SK-N-SH treated with all-trans-retinoic acid at 6 μM for 48 hours (cell line): Measurements from ENCODE around the gene ALG3.

Experiments
- ATAC-seq: fragments of 200-7000 bp; cut with Tn5 transposase; 3 replicates; pipeline ENCODE4 v1.9.1; 2020; ENCODE audit warnings: mild to moderate bottlenecking, moderate library complexity
- ARNTL ChIP-seq: fragments of 450-650 bp; formaldehyde crosslinking; IDR thresholded peaks from 2 replicates; pipeline ENCODE4 v1.5.0; 2020; ENCODE audit warnings: low read depth, mild to moderate bottlenecking, moderate library complexity, borderline replicate concordance
- BACH2 ChIP-seq: fragments of 250-450 bp; sonication (Bioruptor Pico); IDR thresholded peaks from 2 replicates; pipeline ENCODE4 v1.9.0; 2021; ENCODE audit warnings: mild to moderate bottlenecking, borderline replicate concordance
- CREB5 ChIP-seq: fragments of 250-450 bp; sonication (Bioruptor Pico); IDR thresholded peaks from 2 replicates; pipeline ENCODE4 v1.5.1; 2020; ENCODE audit warnings: low read depth, mild to moderate bottlenecking, moderate library complexity
- CSDC2 ChIP-seq: fragments of 250-450 bp; sonication (Bioruptor Pico); IDR thresholded peaks from 2 replicates; pipeline ENCODE4 v1.5.0; 2020; ENCODE audit warnings: mild to moderate bottlenecking, moderate library complexity
- CSRNP3 ChIP-seq: fragments of 250-450 bp; sonication (Bioruptor Pico); IDR thresholded peaks from 2 replicates; pipeline ENCODE4 v1.5.1; 2021; ENCODE audit warnings: mild to moderate bottlenecking, moderate library complexity
- GLIS3 ChIP-seq: fragments of 250-450 bp; sonication (Bioruptor Pico); IDR thresholded peaks from 2 replicates; pipeline ENCODE4 v1.5.0; 2020; ENCODE audit warnings: mild to moderate bottlenecking, moderate library complexity
- ISL1 ChIP-seq: fragments of 250-450 bp; sonication (Bioruptor Pico); IDR thresholded peaks from 2 replicates; pipeline ENCODE4 v2.1.2; 2022; ENCODE audit warnings: mild to moderate bottlenecking, moderate library complexity
- OSR1 ChIP-seq: fragments of 250-450 bp; sonication (Bioruptor Pico); IDR thresholded peaks from 2 replicates; pipeline ENCODE4 v1.8.0; 2022; ENCODE audit warnings: moderate library complexity, mild to moderate bottlenecking, inconsistent platforms
- POU6F1 ChIP-seq: fragments of 250-450 bp; sonication (Bioruptor Pico); IDR thresholded peaks from 2 replicates; pipeline ENCODE4 v1.8.0; 2021; ENCODE audit warnings: low read depth, mild to moderate bottlenecking, moderate library complexity, borderline replicate concordance
- PPARA ChIP-seq: fragments of 250-450 bp; sonication (Bioruptor Pico); IDR thresholded peaks from 2 replicates; pipeline ENCODE4 v1.5.0; 2020; ENCODE audit warnings: mild to moderate bottlenecking, borderline replicate concordance
- RARB ChIP-seq: fragments of 250-450 bp; sonication (Bioruptor Pico); IDR thresholded peaks from 2 replicates; pipeline ENCODE4 v1.8.0; 2021; ENCODE audit warnings: mild to moderate bottlenecking, moderate library complexity
- SNAI2 ChIP-seq: fragments of 250-450 bp; sonication (Bioruptor Pico); IDR thresholded peaks from 2 replicates; pipeline ENCODE4 v1.5.0; 2020; ENCODE audit warnings: mild to moderate bottlenecking, moderate library complexity
- TCF4 ChIP-seq: fragments of 250-450 bp; sonication (Bioruptor Pico); IDR thresholded peaks from 2 replicates; pipeline ENCODE4 v1.8.0; 2021; ENCODE audit warnings: mild to moderate bottlenecking, moderate library complexity, borderline replicate concordance
- TOX ChIP-seq: fragments of 250-450 bp; sonication (Bioruptor Pico); IDR thresholded peaks from 2 replicates; pipeline ENCODE4 v1.8.0; 2021; ENCODE audit warnings: mild to moderate bottlenecking, moderate library complexity, borderline replicate concordance
- TSHZ2 ChIP-seq: fragments of 250-450 bp; sonication (Bioruptor Pico); IDR thresholded peaks from 2 replicates; pipeline ENCODE4 v1.5.0; 2020; ENCODE audit warnings: mild to moderate bottlenecking, moderate library complexity
- ZC3H10 ChIP-seq: fragments of 250-450 bp; sonication (Bioruptor Pico); IDR thresholded peaks from 2 replicates; pipeline ENCODE4 v1.5.1; 2021; ENCODE audit warnings: mild to moderate bottlenecking, moderate library complexity
- ZFP3 ChIP-seq: fragments of 250-450 bp; sonication (Bioruptor Pico); IDR thresholded peaks from 2 replicates; pipeline ENCODE4 v1.5.0; 2020; ENCODE audit warnings: mild to moderate bottlenecking, moderate library complexity
- ZFP30 ChIP-seq: fragments of 450-650 bp; formaldehyde crosslinking; IDR thresholded peaks from 2 replicates; pipeline ENCODE4 v1.5.0; 2022; ENCODE audit warnings: mild to moderate bottlenecking, moderate library complexity
- ZNF565 ChIP-seq: fragments of 450-650 bp; formaldehyde crosslinking; conservative IDR thresholded peaks from 2 replicates; pipeline ENCODE4 v1.5.0; 2020; ENCODE audit warnings: low read depth, mild to moderate bottlenecking, moderate library complexity
- ZNF70 ChIP-seq: fragments of 450-650 bp; formaldehyde crosslinking; IDR thresholded peaks from 2 replicates; pipeline ENCODE4 v1.5.0; 2020; ENCODE audit warnings: mild to moderate bottlenecking, moderate library complexity
- ZNF8 ChIP-seq: fragments of 450-650 bp; formaldehyde crosslinking; IDR thresholded peaks from 2 replicates; pipeline ENCODE4 v1.5.0; 2020; ENCODE audit warnings: mild to moderate bottlenecking, moderate library complexity

Gene ALG3

GRCh38 chr3:184291738-184292445 lies 43.1 kb upstream of the ALG3 start:
- no peak for ATAC-seq

GRCh38 chr3:184291044-184291737 lies 42.4 kb upstream of the ALG3 start:
- TF ChIP-seq CREB5 (no peak), PPARA (no peak), ZNF8 (CRISPR knock-in tag) (no peak), ZFP3 (CRISPR knock-in tag) (no peak), BACH2 (CRISPR knock-in tag) (no peak), ZFP30 (CRISPR knock-in tag) (no peak)
- ATAC-seq, result no peak

More at GRCh38 chr3:184291738-184292445, 43.1 kb upstream of the ALG3 start:
- TF ChIP-seq ARNTL, result no peak

GRCh38 chr3:184290331-184290730 lies 41.6 kb upstream of the ALG3 start:
- TF ChIP-seq ZFP30 (CRISPR knock-in tag), result no peak
- ATAC-seq, result no peak

- ATAC-seq, result peak; percentile 75
- TF ChIP-seq SNAI2 (CRISPR knock-in tag), result no peak
- no peak for TF ChIP-seq OSR1
- TF ChIP-seq CSRNP3 (CRISPR knock-in tag), result no peak
- no peak for TF ChIP-seq TOX (CRISPR knock-in tag)
- no peak for TF ChIP-seq RARB
- no peak for TF ChIP-seq ZFP3 (CRISPR knock-in tag)
- no peak for TF ChIP-seq ISL1 (CRISPR knock-in tag)
Observed at GRCh38 chr3:184289426-184289938, 40.7 kb upstream of the ALG3 start.

- TF ChIP-seq ISL1 (CRISPR knock-in tag) (no peak), GLIS3 (no peak), TOX (CRISPR knock-in tag) (no peak)
- ATAC-seq, result peak; percentile 92
Observed at GRCh38 chr3:184284696-184285095, 35.9 kb upstream of the ALG3 start.

GRCh38 chr3:184283681-184284080 lies 34.9 kb upstream of the ALG3 start:
- ATAC-seq, result no peak
- no peak for TF ChIP-seq ZC3H10 (CRISPR knock-in tag)
- no peak for TF ChIP-seq ZFP30 (CRISPR knock-in tag)

GRCh38 chr3:184282941-184283340 lies 34.2 kb upstream of the ALG3 start:
- no peak for ATAC-seq
- no peak for TF ChIP-seq OSR1
- no peak for TF ChIP-seq ZNF8 (CRISPR knock-in tag)
- TF ChIP-seq RARB, result no peak
- no peak for TF ChIP-seq GLIS3

- TF ChIP-seq ZFP30 (CRISPR knock-in tag), result no peak
- TF ChIP-seq POU6F1 (CRISPR knock-in tag), result no peak
- TF ChIP-seq ZNF565 (CRISPR knock-in tag), result no peak
- TF ChIP-seq TSHZ2, result no peak
- TF ChIP-seq ZNF8 (CRISPR knock-in tag), result no peak
- TF ChIP-seq CSDC2 (CRISPR knock-in tag), result no peak
- no peak for TF ChIP-seq TCF4 (CRISPR knock-in tag)
- no peak for TF ChIP-seq PPARA
- no peak for TF ChIP-seq ZNF70 (CRISPR knock-in tag)
- no peak for ATAC-seq
Observed at GRCh38 chr3:184277366-184277765, 28.6 kb upstream of the ALG3 start.
